HG03108 (cell line): ENCODE results near the gene CFAP157.
"Not testable (repeated sequence)": the region's sequence is repeated elsewhere in the genome, so short reads cannot be mapped to it uniquely, and the experiment has no call there.

Source experiments
- ATAC-seq: cut with Tn5 transposase; IDR thresholded peaks from one replicate; pipeline ENCODE4 v1.9.1; 2021; ENCODE audit warnings: moderate library complexity; ENCODE audit not compliant: unreplicated experiment

CFAP157 gene

DNA sequence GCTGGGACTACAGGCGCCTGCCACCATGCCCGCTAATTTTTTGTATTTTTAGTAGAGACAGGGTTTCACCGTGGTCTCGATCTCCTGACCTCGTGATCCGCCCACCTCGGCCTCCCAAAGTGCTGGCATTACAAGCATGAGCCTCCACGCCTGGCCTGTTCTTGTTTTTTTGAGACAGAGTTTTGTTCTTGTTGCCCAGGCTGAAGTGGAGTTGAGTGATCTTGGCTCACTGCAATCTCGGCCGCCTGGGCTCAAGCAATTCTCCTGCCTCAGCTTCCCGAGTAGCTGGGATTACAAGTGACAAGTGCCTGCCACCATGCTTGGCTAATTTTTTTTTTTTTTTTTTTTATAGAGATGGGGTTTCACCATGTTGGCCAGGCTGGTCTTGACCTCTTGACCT lies 50.0 kb downstream of the CFAP157 start:
- ATAC-seq = not testable (repeated sequence)

DNA sequence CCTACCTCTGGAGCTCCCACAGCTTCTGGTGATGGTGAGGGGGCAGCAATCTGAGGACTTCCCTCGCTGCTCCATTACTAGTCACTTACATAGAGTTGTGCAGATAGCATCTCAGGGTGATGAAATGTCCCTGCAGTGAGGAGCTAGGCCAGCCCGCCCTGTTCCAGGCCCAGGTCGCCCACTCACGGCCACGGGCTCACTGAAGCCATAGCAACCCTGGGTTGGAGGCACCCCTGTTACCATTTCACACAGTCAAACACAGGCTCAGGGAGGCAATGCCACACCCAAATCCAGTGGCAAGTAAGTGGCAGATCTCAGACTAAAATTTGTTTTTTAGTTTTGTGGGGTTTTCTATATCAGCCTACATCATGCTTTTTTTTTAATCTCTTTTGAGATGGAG lies 52.1 kb downstream of the CFAP157 start:
- ATAC-seq = no peak

DNA sequence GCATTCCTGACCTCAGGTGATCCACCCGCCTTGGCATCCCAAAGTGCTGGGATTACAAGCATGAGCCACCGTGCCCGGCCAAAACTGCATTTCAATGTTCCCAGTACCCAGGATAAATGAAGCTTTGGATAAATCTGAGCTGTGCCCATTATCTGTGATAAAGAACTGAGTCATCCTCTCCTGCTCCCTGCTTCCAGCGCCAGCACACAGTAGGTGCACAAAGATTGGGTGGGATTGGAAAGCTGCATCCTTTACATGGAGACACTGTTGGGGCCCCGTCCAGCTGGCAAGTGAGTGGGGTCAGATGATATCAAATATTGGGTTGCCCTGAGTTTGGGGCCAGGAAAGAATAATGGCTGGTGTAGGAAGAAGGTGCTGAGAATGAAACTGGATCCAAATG lies 54.3 kb downstream of the CFAP157 start:
- no peak for ATAC-seq

DNA sequence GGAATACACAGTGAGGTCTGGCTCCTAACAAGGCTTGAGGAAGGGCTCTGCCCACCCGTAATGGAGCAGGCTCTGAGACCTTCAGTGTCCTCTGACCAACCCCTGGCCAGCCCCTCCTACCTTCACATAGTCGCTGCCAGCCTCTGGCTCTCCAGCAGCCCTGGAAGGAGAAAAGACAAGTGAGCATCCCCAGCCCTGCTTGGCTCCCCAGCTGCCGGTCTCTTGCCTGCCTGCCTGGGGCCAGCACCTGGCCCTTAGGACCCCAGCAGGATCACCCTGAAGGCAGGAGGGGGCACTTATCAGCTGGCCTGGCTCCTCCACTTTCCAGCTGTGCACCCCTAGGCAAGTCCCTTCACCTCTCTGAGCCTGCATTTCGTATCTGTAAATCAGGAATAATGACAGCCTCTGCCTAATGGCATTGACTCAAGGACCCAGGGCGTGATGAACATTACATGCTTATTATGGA lies 54.7 kb downstream of the CFAP157 start:
- no peak for ATAC-seq

GRCh38 chr9:127762111-127762676 lies 55.4 kb downstream of the CFAP157 start:
- no peak for ATAC-seq

- no peak for ATAC-seq
These were observed 57.2 kb downstream of the CFAP157 start for GRCh38 chr9:127763918-127764384.

DNA sequence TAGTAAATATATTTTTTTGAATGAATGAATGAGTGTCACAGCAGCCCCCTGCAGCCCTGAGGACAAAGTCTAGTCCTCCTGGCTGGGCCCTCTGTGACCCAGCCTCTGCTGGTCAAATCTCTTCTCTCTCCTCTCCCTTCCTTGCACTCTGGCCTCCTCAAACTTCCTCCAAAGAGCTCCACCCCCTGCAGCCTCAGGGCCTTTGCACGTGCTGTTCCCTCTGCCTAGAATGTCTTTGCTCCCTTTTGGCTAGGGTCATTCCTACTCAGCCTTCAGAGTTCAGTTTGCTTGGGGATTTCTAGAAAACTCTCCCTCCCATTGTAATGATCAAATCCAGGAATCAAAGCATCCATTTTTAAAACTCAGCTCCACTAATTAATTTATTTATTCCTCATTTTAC lies 58.6 kb downstream of the CFAP157 start:
- no peak for ATAC-seq
